NK-92 treated with Interleukin-12 subunit alpha and Interleukin-12 subunit beta, amount 100 ng/mL, for 24 hours (cell line): Measurements from ENCODE around the gene NUS1.
"Not testable (repeated sequence)": the region's sequence is repeated elsewhere in the genome, so short reads cannot be mapped to it uniquely, and the experiment has no call there.

Experiments
- DNase-seq: peaks from one replicate; lab custom pipeline; 2025; lab: John Stamatoyannopoulos, UW

Gene NUS1

GRCh38 chr6:117711369-117711768 lies 36.1 kb downstream of the NUS1 start:
- no peak for DNase-seq

GRCh38 chr6:117718895-117719294 lies 43.6 kb downstream of the NUS1 start:
- DNase-seq: no peak

- not testable (repeated sequence) for DNase-seq
These were observed 46.3 kb downstream of the NUS1 start for GRCh38 chr6:117721520-117721919.

- DNase-seq: no peak
These were observed 53.4 kb downstream of the NUS1 start for GRCh38 chr6:117728626-117729025.

- DNase-seq: no peak
These were observed 54.3 kb downstream of the NUS1 start for GRCh38 chr6:117729613-117730012.

- DNase-seq: no peak
These were observed 58.1 kb downstream of the NUS1 start for GRCh38 chr6:117733341-117733740.

GRCh38 chr6:117739869-117740268 lies 64.6 kb downstream of the NUS1 start:
- no peak for DNase-seq

GRCh38 chr6:117740605-117741004 lies 65.3 kb downstream of the NUS1 start:
- no peak for DNase-seq

- not testable (repeated sequence) for DNase-seq
These were observed 75.4 kb downstream of the NUS1 start for GRCh38 chr6:117750675-117751074.
